WERI-Rb-1 (cell line): ENCODE results near the gene SYNE2.

ENCODE experiments used
- DNase-seq: peaks from one replicate; pipeline ENCODE4 v3.0.0-alpha.2; 2020
- H3K27ac ChIP-seq: fragments of 250-450 bp; sonication (Bioruptor Pico); 2 replicates; pipeline ENCODE4 v1.5.1; 2020; ENCODE audit warnings: mild to moderate bottlenecking, moderate library complexity
- H3K27me3 ChIP-seq: fragments of 250-450 bp; sonication (Bioruptor Pico); 2 replicates; pipeline ENCODE4 v1.5.1; 2021; ENCODE audit warnings: mild to moderate bottlenecking, low read depth, moderate library complexity; ENCODE audit not compliant: insufficient read depth, severe bottlenecking
- H3K36me3 ChIP-seq: fragments of 250-450 bp; sonication (Bioruptor Pico); 2 replicates; pipeline ENCODE4 v1.5.1; 2020; ENCODE audit warnings: mild to moderate bottlenecking, moderate library complexity
- H3K4me3 ChIP-seq: 2 replicates; pipeline ENCODE4 v1.5.1; 2011; ENCODE audit warnings: low read depth, mild to moderate bottlenecking, control low read depth, low read length
- H3K9me3 ChIP-seq: fragments of 250-450 bp; sonication (Bioruptor Pico); 2 replicates; pipeline ENCODE4 v1.5.1; 2021; ENCODE audit warnings: mild to moderate bottlenecking, moderate library complexity; ENCODE audit not compliant: severe bottlenecking
- TF ChIP-seq, protein P1 (sequence below): IDR thresholded peaks from 2 replicates; pipeline ENCODE4 v1.5.1; 2011; ENCODE audit warnings: low read depth, mild to moderate bottlenecking, control low read depth, inconsistent platforms, low read length

SYNE2 gene

DNA sequence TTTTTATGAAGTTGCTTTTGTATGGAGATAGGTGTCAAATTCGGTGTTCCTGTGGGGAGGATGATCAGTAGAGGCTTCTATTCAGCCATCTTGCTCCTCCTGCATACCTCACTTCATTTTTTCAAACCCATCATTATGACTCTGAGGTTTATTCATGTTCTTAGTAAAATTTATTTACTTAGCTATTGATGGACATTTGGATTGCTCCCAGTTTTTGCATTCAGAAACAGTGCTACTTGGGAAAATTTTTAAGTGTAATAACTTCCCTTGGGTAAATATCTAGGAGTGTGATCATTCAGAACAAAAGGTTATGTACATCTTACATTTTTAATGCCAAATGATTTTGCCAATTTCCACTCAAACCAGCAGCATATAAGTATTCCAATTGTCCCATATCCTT lies 208.3 kb downstream of the SYNE2 start:
- DNase-seq, result no peak
- peaks cover 27% of the 10 kb centered on the region for H3K36me3 ChIP-seq
- TF ChIP-seq, protein P1, sequence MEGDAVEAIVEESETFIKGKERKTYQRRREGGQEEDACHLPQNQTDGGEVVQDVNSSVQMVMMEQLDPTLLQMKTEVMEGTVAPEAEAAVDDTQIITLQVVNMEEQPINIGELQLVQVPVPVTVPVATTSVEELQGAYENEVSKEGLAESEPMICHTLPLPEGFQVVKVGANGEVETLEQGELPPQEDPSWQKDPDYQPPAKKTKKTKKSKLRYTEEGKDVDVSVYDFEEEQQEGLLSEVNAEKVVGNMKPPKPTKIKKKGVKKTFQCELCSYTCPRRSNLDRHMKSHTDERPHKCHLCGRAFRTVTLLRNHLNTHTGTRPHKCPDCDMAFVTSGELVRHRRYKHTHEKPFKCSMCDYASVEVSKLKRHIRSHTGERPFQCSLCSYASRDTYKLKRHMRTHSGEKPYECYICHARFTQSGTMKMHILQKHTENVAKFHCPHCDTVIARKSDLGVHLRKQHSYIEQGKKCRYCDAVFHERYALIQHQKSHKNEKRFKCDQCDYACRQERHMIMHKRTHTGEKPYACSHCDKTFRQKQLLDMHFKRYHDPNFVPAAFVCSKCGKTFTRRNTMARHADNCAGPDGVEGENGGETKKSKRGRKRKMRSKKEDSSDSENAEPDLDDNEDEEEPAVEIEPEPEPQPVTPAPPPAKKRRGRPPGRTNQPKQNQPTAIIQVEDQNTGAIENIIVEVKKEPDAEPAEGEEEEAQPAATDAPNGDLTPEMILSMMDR, result no peak
- H3K27me3 ChIP-seq, result no peaks in the 10 kb centered on the region
- no peak overlapping the region for H3K4me3 ChIP-seq
- no peak overlapping the region for H3K27ac ChIP-seq
- no peaks in the 10 kb centered on the region for H3K9me3 ChIP-seq

DNA sequence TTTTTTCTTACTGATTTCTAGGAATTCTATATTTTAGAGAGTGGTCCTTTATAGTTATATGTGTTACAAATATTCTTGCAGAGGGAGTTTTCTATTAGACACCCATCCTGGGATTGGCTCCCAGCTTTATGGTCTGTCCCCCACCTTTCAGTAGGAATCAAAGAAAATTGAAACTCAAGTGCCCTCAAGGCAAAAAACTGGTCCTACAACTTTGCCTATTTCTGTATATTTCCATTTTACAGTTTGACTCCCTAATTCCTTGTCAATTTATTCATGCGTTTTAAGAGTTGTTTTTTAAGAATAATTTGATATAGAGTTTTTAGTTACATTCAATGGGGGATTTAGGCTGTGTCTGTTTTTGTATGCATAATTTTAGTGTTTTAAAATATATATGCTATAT lies 208.9 kb downstream of the SYNE2 start:
- no peak overlapping the region for H3K4me3 ChIP-seq
- DNase-seq, result no peak
- H3K27ac ChIP-seq, result no peak overlapping the region
- no peaks in the 10 kb centered on the region for H3K9me3 ChIP-seq
- TF ChIP-seq, protein P1, result no peak
- no peaks in the 10 kb centered on the region for H3K27me3 ChIP-seq
- H3K36me3 ChIP-seq, result peaks cover 27% of the 10 kb centered on the region

DNA sequence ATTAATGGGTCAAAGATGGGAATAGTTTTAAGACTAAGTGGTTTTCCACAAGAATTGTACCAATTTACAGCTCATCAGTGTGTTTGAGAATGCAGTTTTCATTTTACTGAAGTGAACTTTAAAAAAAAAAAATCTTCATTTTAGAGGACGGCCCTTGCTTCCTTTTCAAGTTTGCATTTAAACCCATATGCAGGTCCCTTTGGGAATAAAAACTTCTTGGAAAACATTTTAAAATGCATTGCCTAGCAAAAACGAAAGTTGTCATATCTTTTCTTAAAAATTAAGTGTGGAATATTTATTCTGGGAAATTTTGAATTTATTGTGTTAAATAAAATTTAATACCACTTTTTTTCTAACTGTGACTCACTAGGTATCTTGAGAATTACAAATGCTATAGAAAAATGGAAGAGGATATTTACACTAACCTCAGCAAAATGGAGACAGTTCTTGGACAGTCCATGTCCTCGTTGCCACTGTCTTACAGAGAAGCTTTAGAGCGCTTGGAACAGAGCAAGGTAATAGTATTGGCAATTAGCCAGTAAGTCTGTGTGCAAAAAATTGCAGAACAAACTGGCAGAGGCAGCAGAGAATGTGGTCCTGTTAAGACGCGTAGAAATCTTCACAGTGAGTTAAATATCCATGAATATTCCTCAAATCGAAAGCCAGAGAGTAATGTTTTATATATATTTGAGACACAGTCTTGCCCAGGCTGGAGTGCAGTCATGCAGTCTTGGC lies 209.7 kb downstream of the SYNE2 start:
- Histone ChIP-seq H3K9me3 (no peaks in the 10 kb centered on the region), H3K4me3 (no peak overlapping the region), H3K27ac (no peak overlapping the region), H3K27me3 (no peaks in the 10 kb centered on the region), H3K36me3 (peaks cover 21% of the 10 kb centered on the region)
- DNase-seq, result no peak
- TF ChIP-seq, protein P1, result no peak

DNA sequence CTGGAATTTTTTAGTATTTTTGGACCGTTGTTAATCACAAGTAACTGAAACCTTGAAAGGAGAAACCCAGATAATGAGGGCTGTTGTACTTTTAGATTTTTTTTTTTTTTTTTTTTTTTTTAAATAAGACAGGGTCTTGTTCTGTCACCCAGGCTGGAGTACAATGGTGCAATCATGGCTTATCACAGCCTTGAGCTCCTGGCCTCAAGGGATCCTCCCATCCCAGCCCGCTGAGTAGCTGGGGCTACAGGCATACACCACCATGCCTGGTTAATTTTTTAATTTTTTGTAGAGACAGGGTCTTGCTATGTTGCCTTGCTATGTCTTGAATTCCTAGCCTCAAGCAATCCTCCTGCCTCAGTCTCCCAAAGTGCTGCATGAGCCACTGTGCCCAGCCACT lies 211.6 kb downstream of the SYNE2 start:
- H3K27me3 ChIP-seq, result no peaks in the 10 kb centered on the region
- no peak overlapping the region for H3K4me3 ChIP-seq
- no peak overlapping the region for H3K27ac ChIP-seq
- peaks cover 22% of the 10 kb centered on the region for H3K36me3 ChIP-seq
- no peaks in the 10 kb centered on the region for H3K9me3 ChIP-seq
- TF ChIP-seq, protein P1, result no peak
- DNase-seq, result no peak

DNA sequence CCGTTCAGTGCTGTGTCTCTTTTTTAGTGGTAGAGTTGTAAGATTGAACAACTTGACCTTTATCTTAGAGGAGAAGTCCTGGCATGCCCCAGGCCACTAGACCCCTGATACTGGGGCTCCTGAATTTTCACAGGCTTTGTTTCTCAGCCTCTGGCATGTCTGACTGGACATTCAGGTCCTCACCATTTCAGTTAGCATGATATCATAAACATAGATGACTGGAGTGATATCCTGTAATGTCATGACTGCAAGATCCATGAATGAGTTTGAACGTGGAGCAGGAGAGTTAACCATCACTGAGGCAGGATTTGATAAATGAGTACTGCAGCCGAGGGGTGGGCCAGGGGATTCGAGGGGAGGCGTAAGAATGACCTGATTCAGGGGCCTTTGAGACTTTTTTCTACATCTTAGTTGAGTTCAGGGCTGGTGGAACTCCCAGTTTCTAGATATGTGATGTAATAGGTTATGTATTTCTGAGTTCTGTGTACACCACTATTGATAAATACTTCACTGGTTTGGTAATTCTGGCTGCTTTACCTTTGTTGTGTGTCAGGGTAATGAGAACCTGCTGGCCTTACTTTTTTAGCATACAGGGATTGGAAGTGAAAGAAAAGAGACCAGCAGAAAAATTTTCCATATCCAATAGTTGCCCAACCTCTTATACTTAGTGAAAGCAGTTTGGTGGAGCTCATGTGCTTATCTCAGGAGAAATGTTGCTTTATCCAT lies 217.0 kb downstream of the SYNE2 start:
- TF ChIP-seq, protein P1, result no peak
- Histone ChIP-seq H3K36me3 (peaks cover 47% of the 10 kb centered on the region), H3K4me3 (no peak overlapping the region), H3K9me3 (no peaks in the 10 kb centered on the region), H3K27ac (no peak overlapping the region), H3K27me3 (no peaks in the 10 kb centered on the region)
- no peak for DNase-seq
